GM18499 (cell line): Measurements from ENCODE around the gene OTUD1.
A peak's percentile ranks its signal among the peaks of the same experiment; 100 is the strongest.
"Not testable (repeated sequence)": the region's sequence is repeated elsewhere in the genome, so short reads cannot be mapped to it uniquely, and the experiment has no call there.

Source experiments
- ATAC-seq: cut with Tn5 transposase; IDR thresholded peaks from one replicate; pipeline ENCODE4 v1.9.1; 2021; ENCODE audit warnings: moderate number of reproducible peaks; ENCODE audit not compliant: insufficient read depth, unreplicated experiment

OTUD1 gene

GRCh38 chr10:23438547-23439451 is at the start of gene OTUD1:
Gene OTUD1, plus strand, starts transcription at chr10:23439075. Its CDS starts 383 bp downstream, at chr10:23439458.
- peak; percentile 56 for ATAC-seq

GRCh38 chr10:23390408-23390807 is 48.5 kb upstream of the OTUD1 start:
- not testable (repeated sequence) for ATAC-seq

DNA sequence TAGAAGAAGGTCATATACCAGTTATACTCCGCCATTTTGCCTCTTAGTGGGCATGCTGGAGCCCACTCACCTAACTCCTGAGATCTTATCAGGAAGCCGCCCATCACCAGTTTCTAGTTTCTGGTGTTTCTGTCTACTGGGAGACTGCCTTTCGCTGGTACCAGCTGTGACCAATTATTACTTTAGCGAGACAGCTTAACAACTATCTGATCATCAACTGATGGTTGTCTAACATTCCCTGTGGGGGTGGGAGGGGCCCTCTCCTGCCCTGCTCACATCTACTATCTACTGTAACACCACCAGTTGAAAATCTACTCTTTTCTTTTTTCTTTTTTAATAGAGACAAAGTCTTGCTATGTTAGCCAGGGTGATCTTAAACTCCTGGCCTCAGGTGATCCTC is 48.1 kb upstream of the OTUD1 start:
- ATAC-seq, result no peak

DNA sequence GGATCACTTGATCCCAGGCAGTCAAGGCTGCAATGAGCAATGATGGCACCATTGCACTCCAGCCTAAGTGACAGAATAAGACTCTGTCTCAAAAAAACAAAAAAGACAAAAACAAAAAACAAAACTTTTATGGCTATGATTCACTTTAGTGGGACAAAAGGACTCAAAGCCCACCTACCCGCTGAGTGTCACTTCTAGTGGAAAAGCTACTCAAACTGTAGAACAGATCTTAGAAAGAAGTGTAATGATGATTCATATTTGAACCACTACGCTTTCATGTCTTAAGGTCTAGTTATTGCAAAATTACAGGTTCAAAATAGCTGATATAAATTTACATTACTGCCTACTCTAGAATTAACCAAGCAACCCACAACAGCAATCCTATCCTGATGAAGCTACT is 47.1 kb upstream of the OTUD1 start:
- no peak for ATAC-seq

GRCh38 chr10:23395017-23395416 is 43.9 kb upstream of the OTUD1 start:
- no peak for ATAC-seq

GRCh38 chr10:23396695-23397094 is 42.2 kb upstream of the OTUD1 start:
- no peak for ATAC-seq

GRCh38 chr10:23399701-23400144 is 39.2 kb upstream of the OTUD1 start:
- ATAC-seq, result no peak

DNA sequence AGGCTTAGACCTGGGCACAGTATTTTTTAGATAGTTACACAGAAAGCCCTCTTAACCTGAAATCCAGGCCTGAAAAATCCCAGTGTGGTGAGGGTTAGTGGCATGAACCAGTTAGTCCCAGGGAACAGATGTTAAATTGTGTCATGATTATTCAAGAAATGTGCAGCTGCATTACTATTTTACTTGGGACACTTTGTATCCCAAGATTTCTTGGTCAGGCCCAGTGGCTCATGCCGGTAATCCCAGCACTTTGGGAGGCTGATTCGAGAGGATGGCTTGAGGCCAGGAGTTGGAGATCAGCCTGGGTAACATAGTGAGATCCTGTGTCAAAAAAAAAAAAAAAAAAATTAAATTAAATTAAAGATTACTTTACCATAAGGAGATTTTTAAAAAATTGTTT is 36.0 kb upstream of the OTUD1 start:
- ATAC-seq, result no peak

- ATAC-seq, result no peak
Measured at GRCh38 chr10:23403278-23403677, 35.6 kb upstream of the OTUD1 start.

DNA sequence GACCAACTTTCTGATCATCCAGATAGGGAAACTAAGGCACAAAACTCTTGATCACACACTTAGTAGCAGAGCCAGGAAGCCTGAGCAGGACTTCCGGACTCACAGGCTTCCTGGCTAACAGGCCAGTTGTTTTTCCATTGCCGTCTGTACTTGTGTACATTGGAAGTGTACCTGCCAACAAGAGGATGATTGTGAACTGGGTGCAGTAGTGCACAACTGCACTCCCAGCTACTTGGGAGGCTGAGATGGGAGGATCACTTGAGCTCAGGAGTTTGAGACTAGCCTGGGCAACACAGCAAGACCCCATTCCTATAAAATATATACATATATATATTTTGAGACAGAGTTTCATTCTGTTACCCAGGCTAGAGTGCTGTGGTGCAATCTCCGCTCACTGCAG is 35.2 kb upstream of the OTUD1 start:
- ATAC-seq, result no peak

- no peak for ATAC-seq
Measured at GRCh38 chr10:23404461-23404980, 34.4 kb upstream of the OTUD1 start.

DNA sequence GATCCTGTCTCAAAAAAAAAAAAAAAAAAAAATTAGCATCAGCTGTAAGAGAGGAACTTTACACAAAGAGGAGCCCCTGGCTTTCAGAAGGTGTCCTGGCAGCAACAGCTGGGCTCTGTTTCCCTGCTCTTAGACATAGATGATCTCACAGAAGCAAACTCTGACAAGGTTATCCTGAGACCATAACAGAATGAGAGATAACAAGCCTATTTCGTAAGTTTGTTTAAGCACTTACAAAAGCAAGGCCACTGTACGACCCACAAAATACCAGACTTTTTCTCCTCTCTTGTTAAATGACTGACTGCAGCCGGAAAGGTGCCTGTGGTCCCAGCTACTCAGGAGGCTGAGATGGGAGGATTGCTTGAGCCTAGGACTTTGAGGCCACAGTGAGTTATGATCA is 33.3 kb upstream of the OTUD1 start:
- no peak for ATAC-seq

- ATAC-seq, result no peak
Measured at GRCh38 chr10:23406409-23406808, 32.5 kb upstream of the OTUD1 start.

GRCh38 chr10:23408330-23408976 is 30.4 kb upstream of the OTUD1 start:
- ATAC-seq, result no peak

DNA sequence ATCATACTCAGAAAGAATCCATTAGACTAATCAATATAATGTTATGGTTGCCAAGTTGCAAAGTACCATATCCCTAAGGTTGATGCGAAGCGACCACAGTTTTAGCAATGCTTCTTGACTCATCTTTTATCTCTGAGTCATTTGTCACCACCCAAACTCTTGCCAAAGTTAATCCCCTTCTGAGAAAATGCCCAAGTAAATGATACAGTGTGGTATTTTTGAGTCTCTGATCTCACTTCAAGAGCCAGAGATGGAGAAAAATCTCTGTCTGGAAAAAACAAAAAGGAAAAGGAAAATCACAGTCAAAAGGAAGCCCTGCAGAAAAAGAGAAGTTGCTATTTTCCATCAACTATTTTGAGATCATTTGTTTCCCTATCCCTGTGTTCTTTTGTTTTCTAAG is 26.7 kb upstream of the OTUD1 start:
- ATAC-seq, result no peak

DNA sequence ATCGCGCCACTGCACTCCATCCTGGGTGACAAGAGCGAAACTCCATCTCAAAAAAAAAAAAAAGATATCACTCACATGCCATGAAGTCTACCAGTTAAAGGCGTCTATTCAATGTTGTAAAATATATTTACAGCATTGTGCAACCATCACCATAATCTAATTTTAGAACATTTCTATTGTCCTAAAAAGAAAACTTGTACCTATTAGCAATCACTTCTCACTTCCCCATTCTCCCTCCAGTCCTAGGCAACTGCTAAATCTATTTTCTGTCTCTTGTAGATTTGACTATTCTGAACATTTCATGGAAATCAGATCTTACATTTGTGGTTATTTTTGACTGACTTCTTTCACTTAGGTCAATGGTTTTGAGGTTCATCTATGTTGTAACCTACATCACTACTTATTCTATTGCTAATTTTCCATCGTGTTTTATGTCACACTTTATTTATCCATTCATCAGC is 25.2 kb upstream of the OTUD1 start:
- peak; percentile 91 for ATAC-seq

GRCh38 chr10:23414658-23415057 is 24.2 kb upstream of the OTUD1 start:
- no peak for ATAC-seq

GRCh38 chr10:23417254-23417653 is 21.6 kb upstream of the OTUD1 start:
- no peak for ATAC-seq

- no peak for ATAC-seq
Measured at GRCh38 chr10:23418051-23418681, 20.7 kb upstream of the OTUD1 start.

GRCh38 chr10:23419201-23419600 is 19.7 kb upstream of the OTUD1 start:
- no peak for ATAC-seq
